SK-N-SH treated with all-trans-retinoic acid at 6 μM for 48 hours (cell line): ENCODE results near the gene OR6C74.

Experiments
- ATAC-seq: fragments of 200-7000 bp; cut with Tn5 transposase; 3 replicates; pipeline ENCODE4 v1.9.1; 2020; ENCODE audit warnings: mild to moderate bottlenecking, moderate library complexity
- ARNTL ChIP-seq: fragments of 450-650 bp; formaldehyde crosslinking; IDR thresholded peaks from 2 replicates; pipeline ENCODE4 v1.5.0; 2020; ENCODE audit warnings: low read depth, mild to moderate bottlenecking, moderate library complexity, borderline replicate concordance
- BACH2 ChIP-seq: fragments of 250-450 bp; sonication (Bioruptor Pico); IDR thresholded peaks from 2 replicates; pipeline ENCODE4 v1.9.0; 2021; ENCODE audit warnings: mild to moderate bottlenecking, borderline replicate concordance
- CSDC2 ChIP-seq: fragments of 250-450 bp; sonication (Bioruptor Pico); IDR thresholded peaks from 2 replicates; pipeline ENCODE4 v1.5.0; 2020; ENCODE audit warnings: mild to moderate bottlenecking, moderate library complexity
- ESRRG ChIP-seq: fragments of 250-450 bp; sonication (Bioruptor Pico); IDR thresholded peaks from 2 replicates; pipeline ENCODE4 v1.6.1; 2021; ENCODE audit warnings: mild to moderate bottlenecking
- GLIS3 ChIP-seq: fragments of 250-450 bp; sonication (Bioruptor Pico); IDR thresholded peaks from 2 replicates; pipeline ENCODE4 v1.5.0; 2020; ENCODE audit warnings: mild to moderate bottlenecking, moderate library complexity
- OSR1 ChIP-seq: fragments of 250-450 bp; sonication (Bioruptor Pico); IDR thresholded peaks from 2 replicates; pipeline ENCODE4 v1.8.0; 2022; ENCODE audit warnings: moderate library complexity, mild to moderate bottlenecking, inconsistent platforms
- RARB ChIP-seq: fragments of 250-450 bp; sonication (Bioruptor Pico); IDR thresholded peaks from 2 replicates; pipeline ENCODE4 v1.8.0; 2021; ENCODE audit warnings: mild to moderate bottlenecking, moderate library complexity
- SNAI2 ChIP-seq: fragments of 250-450 bp; sonication (Bioruptor Pico); IDR thresholded peaks from 2 replicates; pipeline ENCODE4 v1.5.0; 2020; ENCODE audit warnings: mild to moderate bottlenecking, moderate library complexity
- TCF4 ChIP-seq: fragments of 250-450 bp; sonication (Bioruptor Pico); IDR thresholded peaks from 2 replicates; pipeline ENCODE4 v1.8.0; 2021; ENCODE audit warnings: mild to moderate bottlenecking, moderate library complexity, borderline replicate concordance
- TOX ChIP-seq: fragments of 250-450 bp; sonication (Bioruptor Pico); IDR thresholded peaks from 2 replicates; pipeline ENCODE4 v1.8.0; 2021; ENCODE audit warnings: mild to moderate bottlenecking, moderate library complexity, borderline replicate concordance
- TSHZ2 ChIP-seq: fragments of 250-450 bp; sonication (Bioruptor Pico); IDR thresholded peaks from 2 replicates; pipeline ENCODE4 v1.5.0; 2020; ENCODE audit warnings: mild to moderate bottlenecking, moderate library complexity
- ZC3H10 ChIP-seq: fragments of 250-450 bp; sonication (Bioruptor Pico); IDR thresholded peaks from 2 replicates; pipeline ENCODE4 v1.5.1; 2021; ENCODE audit warnings: mild to moderate bottlenecking, moderate library complexity
- ZFP30 ChIP-seq: fragments of 450-650 bp; formaldehyde crosslinking; IDR thresholded peaks from 2 replicates; pipeline ENCODE4 v1.5.0; 2022; ENCODE audit warnings: mild to moderate bottlenecking, moderate library complexity
- ZNF565 ChIP-seq: fragments of 450-650 bp; formaldehyde crosslinking; conservative IDR thresholded peaks from 2 replicates; pipeline ENCODE4 v1.5.0; 2020; ENCODE audit warnings: low read depth, mild to moderate bottlenecking, moderate library complexity
- ZNF70 ChIP-seq: fragments of 450-650 bp; formaldehyde crosslinking; IDR thresholded peaks from 2 replicates; pipeline ENCODE4 v1.5.0; 2020; ENCODE audit warnings: mild to moderate bottlenecking, moderate library complexity
- ZNF8 ChIP-seq: fragments of 450-650 bp; formaldehyde crosslinking; IDR thresholded peaks from 2 replicates; pipeline ENCODE4 v1.5.0; 2020; ENCODE audit warnings: mild to moderate bottlenecking, moderate library complexity
- TF ChIP-seq, protein P1 (sequence below): fragments of 250-450 bp; sonication (Bioruptor Pico); IDR thresholded peaks from 2 replicates; pipeline ENCODE4 v1.5.1; 2021; ENCODE audit warnings: mild to moderate bottlenecking, moderate library complexity
- TF ChIP-seq, protein P2 (sequence below): fragments of 250-450 bp; sonication (Bioruptor Pico); IDR thresholded peaks from 2 replicates; pipeline ENCODE4 v1.8.0; 2021; ENCODE audit warnings: low read depth, mild to moderate bottlenecking, moderate library complexity, borderline replicate concordance
- TF ChIP-seq, protein P3 (sequence below): fragments of 250-450 bp; sonication (Bioruptor Pico); IDR thresholded peaks from 2 replicates; pipeline ENCODE4 v1.8.0; 2020; ENCODE audit warnings: mild to moderate bottlenecking, moderate library complexity, borderline replicate concordance
- TF ChIP-seq, protein P4 (sequence below): fragments of 250-450 bp; sonication (Bioruptor Pico); IDR thresholded peaks from 2 replicates; pipeline ENCODE4 v1.5.1; 2020; ENCODE audit warnings: low read depth, mild to moderate bottlenecking, moderate library complexity

The OR6C74 gene

GRCh38 chr12:55226523-55226922, 17.9 kb upstream of the OR6C74 start:
- no peak for ATAC-seq

GRCh38 chr12:55227643-55228042, 16.8 kb upstream of the OR6C74 start:
- ATAC-seq: no peak
- TF ChIP-seq ZNF8 (CRISPR knock-in tag) (no peak), TOX (CRISPR knock-in tag) (no peak), TCF4 (CRISPR knock-in tag) (no peak), TSHZ2 (CRISPR knock-in tag) (no peak), ESRRG (CRISPR knock-in tag) (no peak), CSDC2 (CRISPR knock-in tag) (no peak), BACH2 (CRISPR knock-in tag) (no peak), GLIS3 (CRISPR knock-in tag) (no peak)
- TF ChIP-seq, protein P1, sequence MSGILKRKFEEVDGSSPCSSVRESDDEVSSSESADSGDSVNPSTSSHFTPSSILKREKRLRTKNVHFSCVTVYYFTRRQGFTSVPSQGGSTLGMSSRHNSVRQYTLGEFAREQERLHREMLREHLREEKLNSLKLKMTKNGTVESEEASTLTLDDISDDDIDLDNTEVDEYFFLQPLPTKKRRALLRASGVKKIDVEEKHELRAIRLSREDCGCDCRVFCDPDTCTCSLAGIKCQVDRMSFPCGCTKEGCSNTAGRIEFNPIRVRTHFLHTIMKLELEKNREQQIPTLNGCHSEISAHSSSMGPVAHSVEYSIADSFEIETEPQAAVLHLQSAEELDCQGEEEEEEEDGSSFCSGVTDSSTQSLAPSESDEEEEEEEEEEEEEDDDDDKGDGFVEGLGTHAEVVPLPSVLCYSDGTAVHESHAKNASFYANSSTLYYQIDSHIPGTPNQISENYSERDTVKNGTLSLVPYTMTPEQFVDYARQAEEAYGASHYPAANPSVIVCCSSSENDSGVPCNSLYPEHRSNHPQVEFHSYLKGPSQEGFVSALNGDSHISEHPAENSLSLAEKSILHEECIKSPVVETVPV (CRISPR knock-in tag): no peak

More at GRCh38 chr12:55226523-55226922, 17.9 kb upstream of the OR6C74 start:
- TF ChIP-seq BACH2 (CRISPR knock-in tag) (no peak), ZNF565 (CRISPR knock-in tag) (no peak), ZFP30 (CRISPR knock-in tag) (no peak), TOX (CRISPR knock-in tag) (no peak), ARNTL (no peak), OSR1 (no peak), TSHZ2 (CRISPR knock-in tag) (no peak), ZNF70 (no peak), RARB (CRISPR knock-in tag) (no peak), TCF4 (CRISPR knock-in tag) (no peak), ZC3H10 (CRISPR knock-in tag) (no peak), GLIS3 (CRISPR knock-in tag) (no peak), ZNF8 (CRISPR knock-in tag) (no peak), SNAI2 (CRISPR knock-in tag) (no peak), ESRRG (CRISPR knock-in tag) (no peak), CSDC2 (CRISPR knock-in tag) (no peak)
- TF ChIP-seq, protein P1 (CRISPR knock-in tag): no peak
- TF ChIP-seq, protein P2, sequence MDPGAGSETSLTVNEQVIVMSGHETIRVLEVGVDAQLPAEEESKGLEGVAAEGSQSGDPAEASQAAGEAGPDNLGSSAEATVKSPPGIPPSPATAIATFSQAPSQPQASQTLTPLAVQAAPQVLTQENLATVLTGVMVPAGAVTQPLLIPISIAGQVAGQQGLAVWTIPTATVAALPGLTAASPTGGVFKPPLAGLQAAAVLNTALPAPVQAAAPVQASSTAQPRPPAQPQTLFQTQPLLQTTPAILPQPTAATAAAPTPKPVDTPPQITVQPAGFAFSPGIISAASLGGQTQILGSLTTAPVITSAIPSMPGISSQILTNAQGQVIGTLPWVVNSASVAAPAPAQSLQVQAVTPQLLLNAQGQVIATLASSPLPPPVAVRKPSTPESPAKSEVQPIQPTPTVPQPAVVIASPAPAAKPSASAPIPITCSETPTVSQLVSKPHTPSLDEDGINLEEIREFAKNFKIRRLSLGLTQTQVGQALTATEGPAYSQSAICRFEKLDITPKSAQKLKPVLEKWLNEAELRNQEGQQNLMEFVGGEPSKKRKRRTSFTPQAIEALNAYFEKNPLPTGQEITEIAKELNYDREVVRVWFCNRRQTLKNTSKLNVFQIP (CRISPR knock-in tag): no peak
- TF ChIP-seq, protein P3, sequence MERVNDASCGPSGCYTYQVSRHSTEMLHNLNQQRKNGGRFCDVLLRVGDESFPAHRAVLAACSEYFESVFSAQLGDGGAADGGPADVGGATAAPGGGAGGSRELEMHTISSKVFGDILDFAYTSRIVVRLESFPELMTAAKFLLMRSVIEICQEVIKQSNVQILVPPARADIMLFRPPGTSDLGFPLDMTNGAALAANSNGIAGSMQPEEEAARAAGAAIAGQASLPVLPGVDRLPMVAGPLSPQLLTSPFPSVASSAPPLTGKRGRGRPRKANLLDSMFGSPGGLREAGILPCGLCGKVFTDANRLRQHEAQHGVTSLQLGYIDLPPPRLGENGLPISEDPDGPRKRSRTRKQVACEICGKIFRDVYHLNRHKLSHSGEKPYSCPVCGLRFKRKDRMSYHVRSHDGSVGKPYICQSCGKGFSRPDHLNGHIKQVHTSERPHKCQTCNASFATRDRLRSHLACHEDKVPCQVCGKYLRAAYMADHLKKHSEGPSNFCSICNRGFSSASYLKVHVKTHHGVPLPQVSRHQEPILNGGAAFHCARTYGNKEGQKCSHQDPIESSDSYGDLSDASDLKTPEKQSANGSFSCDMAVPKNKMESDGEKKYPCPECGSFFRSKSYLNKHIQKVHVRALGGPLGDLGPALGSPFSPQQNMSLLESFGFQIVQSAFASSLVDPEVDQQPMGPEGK (CRISPR knock-in tag): no peak
- TF ChIP-seq, protein P4, sequence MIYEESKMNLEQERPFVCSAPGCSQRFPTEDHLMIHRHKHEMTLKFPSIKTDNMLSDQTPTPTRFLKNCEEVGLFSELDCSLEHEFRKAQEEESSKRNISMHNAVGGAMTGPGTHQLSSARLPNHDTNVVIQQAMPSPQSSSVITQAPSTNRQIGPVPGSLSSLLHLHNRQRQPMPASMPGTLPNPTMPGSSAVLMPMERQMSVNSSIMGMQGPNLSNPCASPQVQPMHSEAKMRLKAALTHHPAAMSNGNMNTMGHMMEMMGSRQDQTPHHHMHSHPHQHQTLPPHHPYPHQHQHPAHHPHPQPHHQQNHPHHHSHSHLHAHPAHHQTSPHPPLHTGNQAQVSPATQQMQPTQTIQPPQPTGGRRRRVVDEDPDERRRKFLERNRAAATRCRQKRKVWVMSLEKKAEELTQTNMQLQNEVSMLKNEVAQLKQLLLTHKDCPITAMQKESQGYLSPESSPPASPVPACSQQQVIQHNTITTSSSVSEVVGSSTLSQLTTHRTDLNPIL (CRISPR knock-in tag): no peak
